ENCODE data around the gene ATRNL1.
A peak's percentile ranks its signal among the peaks of the same experiment; 100 is the strongest.
"Not testable (repeated sequence)": the region's sequence is repeated elsewhere in the genome, so short reads cannot be mapped to it uniquely, and the experiment has no call there.

Gene ATRNL1

DNA sequence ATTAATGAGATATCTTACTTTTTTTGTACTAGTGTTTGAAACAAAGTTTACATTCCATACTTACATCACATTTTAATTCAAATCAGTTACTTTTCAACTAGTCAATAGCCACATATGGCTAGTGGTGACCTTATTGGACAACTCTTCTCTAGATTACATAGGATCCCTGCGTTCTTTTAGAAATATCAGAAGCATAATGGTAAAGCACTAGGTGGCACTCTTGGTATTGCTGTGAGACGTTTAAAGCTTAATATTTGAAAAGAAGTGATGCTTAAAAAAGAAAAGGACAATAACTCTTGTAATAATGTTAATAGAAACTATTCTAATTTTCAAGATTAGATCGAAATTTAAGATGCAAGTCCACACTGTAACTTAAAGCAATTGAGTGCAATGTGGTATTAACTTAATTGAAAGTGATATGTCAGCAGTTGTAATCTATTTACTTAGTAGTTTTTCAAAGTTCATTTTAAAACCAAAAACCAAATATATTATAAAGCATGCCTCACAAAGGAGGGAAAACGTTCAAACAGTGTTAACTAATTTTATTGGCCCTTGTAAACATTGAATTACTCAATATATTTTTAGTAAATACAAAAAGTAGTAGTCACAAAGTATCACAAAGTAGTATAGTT is 339.1 kb downstream of the ATRNL1 start:
- DNase-seq, result no peak

DNA sequence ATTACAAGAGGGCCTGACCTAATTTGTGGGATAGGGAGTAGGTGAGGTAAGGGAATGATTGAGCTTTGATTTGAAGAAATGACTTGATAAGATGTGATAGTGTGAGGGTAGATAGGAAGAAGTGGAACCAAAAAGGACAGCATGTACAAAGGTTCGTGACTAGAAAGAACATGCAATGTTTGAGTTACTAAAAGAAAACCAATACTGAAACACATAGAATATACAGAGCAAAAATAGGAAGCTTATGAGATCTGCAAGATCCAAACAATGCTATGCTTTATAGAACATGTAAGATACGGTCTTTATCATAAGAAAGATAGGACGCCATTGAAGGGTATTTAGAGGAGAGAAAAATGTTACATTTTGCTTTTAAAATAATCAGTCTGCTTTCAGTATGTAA is 343.8 kb downstream of the ATRNL1 start:
- no peak for DNase-seq

DNA sequence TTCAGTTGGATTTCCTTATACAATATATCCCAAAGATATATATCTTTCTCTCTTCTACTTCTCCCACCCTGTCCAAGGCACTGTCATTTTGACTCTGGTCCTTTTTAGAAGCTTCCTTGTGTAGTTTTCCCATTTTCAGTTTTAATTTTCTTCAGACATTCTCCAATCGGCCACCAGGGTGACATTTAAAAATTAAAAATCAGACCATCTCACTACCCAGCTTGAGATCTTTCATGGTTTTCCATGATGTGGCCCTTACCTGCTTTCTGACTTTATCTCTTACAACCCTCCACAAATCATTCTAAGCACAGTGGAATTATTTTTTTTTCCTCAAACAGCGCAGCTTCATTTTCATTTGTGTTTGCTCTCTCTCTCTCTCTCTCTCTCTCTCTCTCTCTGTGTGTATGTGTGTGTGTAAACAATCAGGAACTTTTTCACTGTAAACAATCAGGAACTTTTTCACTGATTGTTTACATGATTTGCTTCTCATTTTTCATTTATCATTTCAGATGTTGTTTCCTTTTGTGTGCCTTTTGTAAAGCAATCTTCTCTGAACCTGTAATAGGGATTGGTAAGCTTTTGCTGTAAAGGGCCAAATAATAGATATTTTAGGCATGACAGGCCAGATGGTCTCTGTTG is 348.9 kb downstream of the ATRNL1 start:
- DNase-seq, result no peak

GRCh38 chr10:115456812-115457211 is 363.6 kb downstream of the ATRNL1 start:
- no peak for DNase-seq

DNA sequence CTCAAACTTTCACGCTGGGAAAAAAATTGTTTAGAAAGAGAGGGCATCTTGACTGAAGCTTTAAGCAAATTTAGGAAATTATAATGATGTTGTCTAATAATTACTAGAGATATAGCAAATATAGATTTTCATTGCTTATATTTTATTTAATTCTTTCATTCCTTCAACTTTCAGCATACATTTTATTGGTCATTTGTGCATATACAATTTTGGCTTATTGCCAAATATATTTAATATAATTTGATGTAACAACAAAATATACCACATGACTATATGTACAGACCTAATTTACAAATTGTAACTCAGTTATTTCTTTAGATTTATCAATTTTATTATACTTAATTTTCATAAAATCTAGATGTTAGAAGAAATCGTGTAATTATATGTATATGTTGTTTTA is 390.1 kb downstream of the ATRNL1 start:
- DNase-seq, result no peak

DNA sequence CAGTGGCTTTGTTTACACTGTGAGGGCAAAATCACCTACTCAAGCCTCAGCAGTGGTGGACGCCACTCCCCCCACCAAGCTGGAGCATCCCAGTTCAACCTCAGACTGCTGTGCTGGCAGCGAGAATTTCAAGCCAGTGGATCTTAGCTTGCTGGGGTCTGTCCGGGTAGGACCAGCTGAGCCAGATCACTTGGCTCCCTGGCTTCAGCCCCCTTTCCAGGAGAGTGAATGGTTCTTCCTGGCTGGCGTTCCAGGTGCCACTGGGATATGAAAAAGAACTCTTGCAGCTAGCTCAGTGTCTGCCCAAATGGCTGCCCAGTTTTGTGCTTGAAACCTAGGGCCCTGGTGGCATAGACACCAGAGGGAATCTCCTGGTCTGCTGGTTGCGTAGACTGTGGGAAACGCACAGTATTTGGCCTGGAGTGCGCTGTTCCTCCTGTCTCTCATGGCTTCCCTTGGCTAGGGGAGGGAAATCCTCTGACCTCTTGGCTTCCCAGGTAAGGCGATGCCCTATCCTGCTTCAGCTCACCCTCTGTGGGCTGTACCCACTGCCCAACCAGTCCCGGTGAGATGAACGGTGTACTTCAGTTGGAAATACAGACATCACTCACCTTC is 398.5 kb downstream of the ATRNL1 start:
- DNase-seq, result no peak

DNA sequence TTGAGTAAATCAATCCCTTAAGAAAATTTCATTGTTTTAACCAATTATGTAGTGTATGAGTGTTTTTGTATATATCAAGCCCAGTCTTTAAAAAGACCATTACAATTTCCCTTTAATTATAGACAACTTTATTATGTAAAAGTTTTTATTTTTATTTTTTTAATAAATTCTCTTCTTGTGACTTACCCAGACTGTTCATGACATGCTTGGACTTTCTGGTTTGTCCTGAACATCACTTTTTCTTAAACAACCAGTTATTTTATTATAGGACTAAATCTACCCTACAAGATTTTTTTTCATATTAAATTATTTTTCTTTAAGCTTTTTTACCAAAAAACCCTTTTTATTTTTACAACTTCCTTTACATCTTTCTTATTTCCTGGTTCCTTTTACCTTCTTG is 410.4 kb downstream of the ATRNL1 start:
- no peak for DNase-seq

DNA sequence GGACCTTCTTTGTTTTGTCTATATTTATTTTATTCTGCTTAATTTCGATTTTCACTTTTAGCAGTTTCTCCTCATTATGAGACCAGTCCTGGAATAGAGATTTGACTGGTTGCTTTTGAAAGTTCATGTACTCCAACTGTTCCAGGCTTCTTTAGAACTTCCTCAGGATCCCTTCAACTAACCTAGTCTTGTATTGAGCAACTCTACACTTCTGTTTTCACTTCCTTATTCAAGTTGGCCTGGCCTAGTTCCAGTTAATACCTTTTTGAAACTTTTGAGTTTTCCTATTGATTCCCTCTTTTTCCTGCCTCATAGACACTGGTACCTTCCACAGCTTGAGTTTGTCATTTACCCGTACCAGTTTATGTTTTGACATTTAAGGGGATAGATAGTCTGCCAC is 421.7 kb downstream of the ATRNL1 start:
- peak; percentile 86 for DNase-seq

DNA sequence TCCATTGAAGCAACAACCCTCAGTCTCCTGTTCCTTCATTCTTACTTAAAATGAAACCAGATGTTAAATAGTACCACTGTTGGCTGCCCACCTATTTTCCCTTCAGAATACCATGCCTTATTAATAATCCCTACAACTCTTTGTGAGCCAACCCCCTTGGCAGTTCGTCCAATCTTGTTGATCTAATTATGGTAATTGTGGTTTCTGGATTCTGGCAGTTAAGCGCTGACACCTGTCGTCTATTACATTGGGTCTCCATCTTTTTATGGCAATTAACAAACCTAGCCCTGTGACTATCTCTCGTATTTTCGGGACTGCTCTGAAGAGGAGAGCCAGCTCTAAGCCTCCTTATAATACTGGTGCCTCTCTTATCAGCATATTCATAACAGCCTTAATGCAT is 432.0 kb downstream of the ATRNL1 start:
- no peak for DNase-seq

GRCh38 chr10:115527682-115528081 is 434.5 kb downstream of the ATRNL1 start:
- DNase-seq, result not testable (repeated sequence)

DNA sequence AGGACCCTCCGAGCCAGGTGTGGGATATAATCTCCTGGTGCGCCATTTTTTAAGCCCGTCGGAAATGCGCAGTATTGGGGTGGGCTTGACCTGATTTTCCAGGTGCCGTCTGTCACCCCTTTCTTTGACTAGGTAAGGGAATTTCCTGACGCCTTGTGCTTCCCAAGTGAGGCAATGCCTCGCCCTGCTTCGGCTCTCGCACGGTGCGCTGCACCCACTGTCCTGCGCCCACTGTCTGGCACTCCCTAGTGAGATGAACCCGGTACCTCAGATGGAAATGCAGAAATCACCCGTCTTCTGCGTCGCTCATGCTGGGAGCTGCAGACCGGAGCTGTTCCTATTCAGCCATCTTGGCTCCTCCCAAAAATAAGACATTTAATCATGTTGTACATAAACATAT is 443.2 kb downstream of the ATRNL1 start:
- DNase-seq, result not testable (repeated sequence)

GRCh38 chr10:115539142-115539762 is 446.1 kb downstream of the ATRNL1 start:
- no peak for DNase-seq

GRCh38 chr10:115555887-115556402 is 462.8 kb downstream of the ATRNL1 start:
- no peak for DNase-seq

DNA sequence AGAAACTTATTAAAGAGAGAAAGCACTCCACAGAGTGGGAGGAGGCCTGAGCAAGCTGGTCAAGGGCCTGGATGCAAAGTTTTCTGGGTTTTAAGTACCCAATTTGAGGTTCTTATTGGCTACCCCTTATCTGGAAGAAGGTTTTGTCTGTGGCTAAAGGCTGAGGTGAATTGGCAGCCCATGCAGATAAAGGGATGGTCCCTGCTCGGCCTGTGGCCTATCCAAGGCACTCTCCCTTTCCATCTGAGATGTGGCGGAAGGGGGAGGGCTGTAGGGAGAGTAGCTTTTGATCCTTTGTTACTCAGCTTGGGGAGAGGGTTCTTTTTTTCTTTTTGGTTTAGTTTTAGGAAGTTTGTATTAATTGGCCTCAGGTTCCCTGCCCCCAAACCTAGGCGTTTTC is 465.1 kb downstream of the ATRNL1 start:
- DNase-seq, result no peak

DNA sequence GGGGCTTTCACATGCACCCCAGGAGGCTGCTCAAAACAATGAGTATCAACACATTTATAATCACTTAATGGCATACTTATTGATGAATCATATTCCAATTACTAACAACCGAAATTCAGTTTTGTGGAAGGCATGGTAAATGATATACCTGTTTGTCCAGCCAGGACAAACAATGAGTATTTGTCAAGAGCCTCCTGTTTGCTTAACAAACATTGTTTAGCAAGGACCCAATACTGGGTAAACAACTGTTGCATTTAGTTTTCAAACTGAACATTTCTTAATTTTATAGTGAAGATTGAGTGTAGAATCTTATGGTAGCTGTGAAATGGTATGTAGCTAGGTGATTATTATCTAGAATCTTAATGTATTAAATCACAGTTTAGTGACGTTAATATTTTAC is 473.7 kb downstream of the ATRNL1 start:
- DNase-seq, result no peak

- DNase-seq, result no peak
Observed at GRCh38 chr10:115572740-115573455, 479.7 kb downstream of the ATRNL1 start.

- DNase-seq, result no peak
Observed at GRCh38 chr10:115580239-115580638, 487.1 kb downstream of the ATRNL1 start.

GRCh38 chr10:115593060-115593459 is 499.9 kb downstream of the ATRNL1 start:
- DNase-seq, result no peak

GRCh38 chr10:115604627-115605026 is 511.5 kb downstream of the ATRNL1 start:
- DNase-seq, result no peak

GRCh38 chr10:115606086-115606485 is 512.9 kb downstream of the ATRNL1 start:
- DNase-seq, result no peak

DNA sequence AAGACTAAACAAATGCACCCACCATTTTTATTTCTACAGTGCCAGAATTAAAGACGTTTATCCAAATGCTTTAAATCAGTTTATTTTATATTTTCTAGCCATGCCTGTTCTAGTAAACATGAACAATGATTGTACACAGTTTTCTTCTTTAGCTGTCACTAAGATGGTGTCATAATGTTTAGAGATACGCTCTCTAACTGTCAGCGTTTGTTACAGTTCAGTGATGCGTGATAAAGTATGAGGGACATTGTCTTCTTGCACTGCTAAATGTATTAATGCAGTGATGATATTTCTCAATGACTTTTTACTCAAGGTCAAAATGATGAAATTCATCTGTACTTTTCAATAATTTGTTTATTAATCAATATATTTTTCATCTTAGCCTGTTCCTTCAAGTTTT is 513.6 kb downstream of the ATRNL1 start:
- DNase-seq, result no peak

- DNase-seq, result no peak
Observed at GRCh38 chr10:115624448-115624847, 531.3 kb downstream of the ATRNL1 start.

- no peak for DNase-seq
Observed at GRCh38 chr10:115628616-115629015, 535.5 kb downstream of the ATRNL1 start.
